IPS-18c (cell line): ENCODE data around the gene MSL1.
A peak's percentile ranks its signal among the peaks of the same experiment; 100 is the strongest.

Experiments
- H3K4me3 ChIP-seq: 2 replicates; pipeline ENCODE4 v1.7.0; 2013; ENCODE audit warnings: low read depth, mild to moderate bottlenecking, low read length, moderate library complexity; ENCODE audit not compliant: insufficient read depth
- H3K9me3 ChIP-seq: one replicate; pipeline ENCODE4 v1.6.1; 2013; ENCODE audit warnings: mild to moderate bottlenecking, low read length, moderate library complexity; ENCODE audit not compliant: control insufficient read depth, insufficient read depth

Gene MSL1

GRCh38 chr17:40151414-40151963, 29.7 kb downstream of the MSL1 start:
- Histone ChIP-seq H3K4me3 (no peak overlapping the region), H3K9me3 (no peaks in the 10 kb centered on the region)

GRCh38 chr17:40153603-40154236, 31.9 kb downstream of the MSL1 start:
- H3K9me3 ChIP-seq = no peaks in the 10 kb centered on the region
- no peak overlapping the region for H3K4me3 ChIP-seq

- Histone ChIP-seq H3K4me3 (no peak overlapping the region), H3K9me3 (no peaks in the 10 kb centered on the region)
Measured at GRCh38 chr17:40157973-40158372, 36.2 kb downstream of the MSL1 start.

GRCh38 chr17:40158438-40159013, 36.8 kb downstream of the MSL1 start:
- H3K9me3 ChIP-seq = no peaks in the 10 kb centered on the region
- H3K4me3 ChIP-seq = no peak overlapping the region

- H3K9me3 ChIP-seq = no peaks in the 10 kb centered on the region
Measured at GRCh38 chr17:40159456-40159855, 37.7 kb downstream of the MSL1 start.

GRCh38 chr17:40167685-40168261, 46.0 kb downstream of the MSL1 start:
- Histone ChIP-seq H3K4me3 (no peak overlapping the region), H3K9me3 (peaks cover 2% of the 10 kb centered on the region)

More at GRCh38 chr17:40159456-40159855, 37.7 kb downstream of the MSL1 start:
- no peak overlapping the region for H3K4me3 ChIP-seq

- peaks cover 2% of the 10 kb centered on the region for H3K9me3 ChIP-seq
Measured at GRCh38 chr17:40168262-40168832, 46.6 kb downstream of the MSL1 start.

GRCh38 chr17:40170325-40170724, 48.6 kb downstream of the MSL1 start:
- Histone ChIP-seq H3K4me3 (no peak overlapping the region), H3K9me3 (peaks cover 2% of the 10 kb centered on the region)

More at GRCh38 chr17:40168262-40168832, 46.6 kb downstream of the MSL1 start:
- no peak overlapping the region for H3K4me3 ChIP-seq

GRCh38 chr17:40171750-40172149, 50.0 kb downstream of the MSL1 start:
- peaks cover 2% of the 10 kb centered on the region for H3K9me3 ChIP-seq

GRCh38 chr17:40173091-40173777, 51.5 kb downstream of the MSL1 start:
- H3K4me3 ChIP-seq = no peak overlapping the region
- H3K9me3 ChIP-seq = peaks cover 2% of the 10 kb centered on the region

More at GRCh38 chr17:40171750-40172149, 50.0 kb downstream of the MSL1 start:
- H3K4me3 ChIP-seq = no peak overlapping the region

- no peak overlapping the region for H3K4me3 ChIP-seq
- peaks cover 2% of the 10 kb centered on the region for H3K9me3 ChIP-seq
Measured at GRCh38 chr17:40173778-40174135, 52.0 kb downstream of the MSL1 start.

- Histone ChIP-seq H3K9me3 (peaks cover 2% of the 10 kb centered on the region), H3K4me3 (no peak overlapping the region)
Measured at GRCh38 chr17:40174514-40174913, 52.7 kb downstream of the MSL1 start.

GRCh38 chr17:40175928-40176753, 54.4 kb downstream of the MSL1 start:
- H3K4me3 ChIP-seq = no peak overlapping the region
- peaks cover 2% of the 10 kb centered on the region for H3K9me3 ChIP-seq

- Histone ChIP-seq H3K4me3 (no peak overlapping the region), H3K9me3 (no peaks in the 10 kb centered on the region)
Measured at GRCh38 chr17:40176754-40177110, 55.0 kb downstream of the MSL1 start.

- peak within 1 kb of the TSS; percentile 71 for H3K4me3 ChIP-seq
- no peaks in the 10 kb centered on the region for H3K9me3 ChIP-seq
Measured at GRCh38 chr17:40177275-40177874, 55.6 kb downstream of the MSL1 start, which contains the start of gene RAPGEFL1. RAPGEFL1 (plus strand) TSS chr17:40177470; CDS start chr17:40177862, 392 bp downstream.

- Histone ChIP-seq H3K4me3 (peak overlapping the region; percentile 71), H3K9me3 (no peaks in the 10 kb centered on the region)
Measured at GRCh38 chr17:40178021-40178601, 56.3 kb downstream of the MSL1 start.
